GM18508 (cell line): Measurements from ENCODE around the gene BRD9.
A peak's percentile ranks its signal among the peaks of the same experiment; 100 is the strongest.
"Not testable (repeated sequence)": the region's sequence is repeated elsewhere in the genome, so short reads cannot be mapped to it uniquely, and the experiment has no call there.

Experiments used
- ATAC-seq: cut with Tn5 transposase; IDR thresholded peaks from one replicate; pipeline ENCODE4 v1.9.1; 2021; ENCODE audit warnings: moderate number of reproducible peaks; ENCODE audit not compliant: insufficient read depth, unreplicated experiment

Gene BRD9

DNA sequence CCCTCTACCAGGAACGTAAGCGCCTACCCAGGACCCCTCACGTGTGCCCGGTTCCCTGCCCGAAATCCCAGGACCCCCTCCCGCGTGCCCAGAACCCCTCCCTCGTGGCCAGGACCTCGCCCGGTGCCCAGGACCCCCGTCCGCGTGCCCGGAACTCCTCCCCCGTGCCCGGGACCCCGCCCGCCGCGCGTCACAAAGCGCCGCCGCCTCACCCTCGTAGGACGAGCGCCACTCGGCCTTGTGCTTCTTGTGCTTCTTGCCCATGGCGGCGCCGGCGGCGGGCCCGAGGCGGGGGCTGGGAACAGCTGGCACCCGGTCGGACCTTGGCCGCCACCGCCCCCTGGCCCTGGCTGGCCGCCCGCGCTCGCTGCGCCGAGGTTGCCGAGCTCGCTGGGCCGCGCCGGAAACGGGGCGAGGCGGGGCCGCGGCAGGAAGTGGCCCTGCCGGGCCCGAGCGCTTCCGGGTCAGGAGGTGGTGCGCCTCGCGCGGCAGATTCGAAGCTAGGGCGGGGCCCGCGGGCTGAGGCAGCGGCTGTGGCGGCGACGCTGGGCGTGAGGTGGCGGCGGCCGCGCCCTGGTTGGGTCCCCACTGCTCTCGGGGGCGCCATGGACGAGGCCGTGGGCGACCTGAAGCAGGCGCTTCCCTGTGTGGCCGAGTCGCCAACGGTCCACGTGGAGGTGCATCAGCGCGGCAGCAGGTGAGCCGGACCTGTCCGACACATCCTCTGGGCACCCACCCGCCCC is at the start of gene BRD9, which contains the start of gene TRIP13:
BRD9 (minus strand) TSS at position 408 of the 743 bp plus-strand sequence; CDS start at position 264, 144 bp downstream.
TRIP13 (plus strand) TSS at position 491 of the 743 bp plus-strand sequence; CDS start at position 606, 115 bp downstream.
- ATAC-seq = peak; percentile 84

DNA sequence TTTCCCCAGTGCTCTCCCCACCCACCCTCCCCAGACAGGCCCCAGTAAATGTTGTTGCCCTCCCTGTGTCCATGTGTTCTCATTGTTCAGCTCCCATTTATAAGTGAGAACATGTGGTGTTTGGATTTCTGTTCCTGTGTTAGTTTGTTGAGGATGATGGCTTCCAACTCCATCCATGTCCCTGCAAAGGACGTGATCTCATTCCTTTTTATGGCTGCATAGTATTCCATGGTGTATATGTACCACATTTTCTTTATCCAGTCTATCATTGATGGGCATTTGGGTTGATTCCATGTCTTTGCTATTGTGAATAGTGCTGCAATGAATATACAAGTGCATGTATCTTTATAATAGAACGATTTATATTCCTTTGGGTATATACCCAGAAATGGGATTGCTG is 48.1 kb upstream of the BRD9 start:
- ATAC-seq = not testable (repeated sequence)

DNA sequence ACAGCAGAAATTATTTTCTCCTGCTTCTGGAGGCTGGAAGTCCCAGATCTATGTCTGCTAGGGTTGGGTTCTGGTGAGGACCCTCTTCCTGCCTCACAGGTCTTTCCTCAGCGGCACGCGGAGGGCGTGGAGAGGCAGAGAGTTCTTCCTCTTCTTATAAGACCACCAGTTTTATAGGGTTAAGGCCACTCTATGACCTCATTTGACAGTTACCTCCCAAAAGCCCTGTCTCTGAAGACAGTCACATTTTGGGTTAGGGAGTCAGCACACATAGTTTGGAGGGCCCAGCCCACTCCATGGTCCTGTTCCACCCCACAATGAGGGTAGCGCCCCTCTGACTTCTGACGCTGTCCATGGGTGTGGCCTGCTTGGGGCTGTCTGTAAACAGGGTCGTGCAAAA is 46.8 kb upstream of the BRD9 start:
- ATAC-seq = no peak

DNA sequence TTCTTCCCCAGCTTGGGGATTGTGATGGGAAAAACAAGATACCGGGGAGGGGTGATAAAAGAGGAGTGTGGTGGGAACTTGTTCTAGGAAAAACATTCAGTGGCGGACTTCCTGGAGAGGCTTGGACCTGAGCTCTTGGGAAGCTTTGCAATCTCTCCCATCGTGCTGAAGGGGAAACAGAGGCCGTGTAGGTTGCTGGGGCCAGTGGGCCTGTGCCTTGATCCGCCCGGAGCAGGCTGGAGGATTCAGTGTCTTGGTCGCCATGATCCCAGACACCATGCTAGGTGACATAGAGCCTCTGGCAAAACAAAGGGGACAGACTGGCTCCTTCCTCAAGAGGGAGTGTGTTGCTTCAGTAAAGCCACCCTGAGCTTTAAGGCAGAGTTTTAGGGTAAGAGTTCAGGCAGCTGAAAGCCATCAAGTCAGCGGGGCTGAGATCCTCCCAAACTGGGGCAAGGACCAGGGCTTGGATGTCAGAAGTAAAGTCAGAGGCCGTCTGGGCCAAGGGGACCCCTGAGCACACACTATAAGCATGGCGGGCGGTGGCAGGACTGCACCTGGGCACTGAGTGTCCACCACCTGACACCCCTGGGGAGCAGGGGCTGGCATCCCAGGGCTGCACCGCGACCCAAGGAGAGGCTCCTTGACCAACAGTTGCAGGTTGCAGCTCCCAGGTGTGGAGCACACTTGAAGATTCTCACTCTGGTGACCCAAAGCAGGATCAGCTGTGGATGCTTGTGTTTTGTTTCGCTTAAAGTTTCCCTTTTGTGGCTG is 44.7 kb upstream of the BRD9 start:
- no peak for ATAC-seq

DNA sequence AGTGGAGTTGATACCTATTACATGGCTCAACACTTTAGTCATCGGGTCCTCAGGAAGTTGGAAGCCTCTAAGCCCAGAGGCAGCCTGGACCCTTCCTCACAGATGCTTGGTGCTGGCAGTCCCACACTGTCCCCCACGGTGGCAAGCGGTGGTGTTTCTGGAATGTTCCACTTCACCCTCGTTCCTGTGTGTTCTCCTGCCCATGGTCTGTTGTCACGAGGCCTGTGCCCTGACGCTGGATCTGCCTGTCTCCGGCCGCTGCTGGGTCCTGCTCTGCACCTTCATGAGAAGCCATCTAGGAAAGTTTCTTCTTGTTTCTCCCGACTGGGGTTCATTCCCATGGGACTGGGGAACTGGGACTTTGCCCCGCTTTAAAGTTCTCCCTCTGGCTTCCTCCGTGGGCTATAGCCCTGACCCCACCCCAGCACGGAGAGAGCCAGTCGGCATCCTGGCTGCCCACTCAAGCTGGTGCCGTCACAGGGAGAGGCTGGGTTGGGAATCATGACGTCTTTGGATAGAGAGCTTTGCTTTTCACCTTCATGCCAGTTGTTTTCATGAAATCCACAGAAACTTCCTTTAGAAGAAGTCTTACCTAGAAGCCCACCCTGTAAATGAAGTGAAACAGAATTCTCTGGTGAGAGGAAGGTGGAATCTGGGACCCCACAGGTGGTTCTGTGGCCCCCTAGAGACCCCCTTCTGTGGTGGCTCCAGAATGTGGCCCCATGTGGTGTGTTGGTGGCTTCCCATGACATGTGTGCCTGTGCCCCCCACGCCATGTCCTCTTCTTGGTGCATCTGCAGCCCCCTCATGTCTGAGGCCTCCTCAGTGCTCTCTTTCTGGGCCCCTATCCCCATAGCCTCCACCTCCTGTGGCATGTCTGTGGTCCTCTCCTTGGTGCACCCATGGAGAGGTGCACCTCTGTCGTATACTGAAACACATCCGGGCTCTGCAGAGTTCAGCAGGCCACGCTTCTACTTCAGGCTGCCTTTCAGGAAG is 43.8 kb upstream of the BRD9 start:
- no peak for ATAC-seq

DNA sequence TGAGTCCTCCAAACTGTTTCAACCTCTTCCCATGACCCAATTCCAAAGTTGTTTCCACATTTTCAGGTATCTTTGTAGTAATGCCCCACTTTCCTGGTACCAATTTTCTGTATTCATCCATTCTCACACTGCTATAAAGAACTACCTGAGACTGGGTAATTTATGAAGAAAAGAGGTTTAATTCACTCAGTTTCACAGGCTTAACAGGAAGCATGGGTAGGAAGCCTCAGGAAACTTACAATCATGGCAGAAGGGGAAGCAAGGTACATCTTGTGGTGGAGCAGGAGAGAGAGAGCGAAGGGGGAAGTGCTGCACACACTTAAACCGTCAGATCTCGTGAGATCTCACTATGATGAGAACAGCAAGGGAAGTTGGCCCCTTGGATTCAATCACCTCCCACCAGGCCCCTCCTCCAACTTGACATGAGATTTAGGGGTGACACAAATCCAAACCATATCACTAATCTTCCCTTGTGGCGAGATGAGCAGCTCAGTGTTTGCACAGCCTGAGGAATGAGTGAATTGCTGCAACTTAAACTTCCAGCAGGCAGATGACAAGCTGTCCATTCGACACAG is 43.0 kb upstream of the BRD9 start:
- ATAC-seq = no peak

DNA sequence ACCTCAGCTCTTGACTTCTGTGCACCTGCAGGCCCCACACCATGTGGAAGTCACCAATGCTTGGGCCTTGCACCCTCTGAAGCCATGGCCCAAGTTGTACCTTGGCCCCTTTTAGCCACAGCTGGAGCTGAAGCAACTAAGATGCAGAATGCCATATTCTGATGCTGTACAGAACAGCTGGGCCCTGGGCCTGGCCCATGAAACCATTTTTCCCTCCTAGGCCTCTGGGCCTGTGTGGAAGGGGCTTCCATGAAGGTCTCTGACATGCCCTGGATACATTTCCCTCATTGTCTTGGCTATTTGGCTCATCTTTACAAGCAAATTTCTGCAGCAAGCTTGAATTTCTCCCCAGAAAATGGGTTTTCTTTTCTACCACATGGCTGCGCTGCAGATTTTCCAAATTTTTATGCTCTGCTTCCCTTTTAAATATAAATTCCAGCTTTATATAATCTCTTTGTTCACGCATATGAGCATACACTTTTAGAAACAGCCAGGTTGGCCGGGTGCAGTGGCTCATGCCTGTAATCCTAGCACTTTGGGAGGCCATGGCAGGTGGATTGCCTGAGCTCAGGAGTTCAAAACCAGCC is 41.9 kb upstream of the BRD9 start:
- ATAC-seq = not testable (repeated sequence)

DNA sequence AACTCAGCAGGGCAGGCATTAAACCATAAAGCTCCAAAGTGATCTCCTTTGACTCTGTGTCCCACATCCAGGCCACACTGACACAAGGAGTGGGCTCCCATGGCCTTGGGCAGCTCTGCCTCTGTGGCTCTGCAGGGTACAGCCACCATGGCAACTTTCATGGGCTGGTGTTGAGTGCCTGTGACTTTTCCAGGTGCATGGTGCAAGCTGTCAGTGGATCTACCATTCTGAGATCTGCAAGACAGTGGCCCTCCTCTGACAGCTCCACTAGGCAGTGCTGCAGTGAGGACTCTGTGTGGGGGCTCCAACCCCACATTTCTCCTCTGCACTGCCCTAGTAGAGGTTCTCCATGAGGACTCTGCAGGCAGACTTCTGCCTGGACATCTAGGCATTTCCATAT is 41.4 kb upstream of the BRD9 start:
- ATAC-seq = not testable (repeated sequence)

DNA sequence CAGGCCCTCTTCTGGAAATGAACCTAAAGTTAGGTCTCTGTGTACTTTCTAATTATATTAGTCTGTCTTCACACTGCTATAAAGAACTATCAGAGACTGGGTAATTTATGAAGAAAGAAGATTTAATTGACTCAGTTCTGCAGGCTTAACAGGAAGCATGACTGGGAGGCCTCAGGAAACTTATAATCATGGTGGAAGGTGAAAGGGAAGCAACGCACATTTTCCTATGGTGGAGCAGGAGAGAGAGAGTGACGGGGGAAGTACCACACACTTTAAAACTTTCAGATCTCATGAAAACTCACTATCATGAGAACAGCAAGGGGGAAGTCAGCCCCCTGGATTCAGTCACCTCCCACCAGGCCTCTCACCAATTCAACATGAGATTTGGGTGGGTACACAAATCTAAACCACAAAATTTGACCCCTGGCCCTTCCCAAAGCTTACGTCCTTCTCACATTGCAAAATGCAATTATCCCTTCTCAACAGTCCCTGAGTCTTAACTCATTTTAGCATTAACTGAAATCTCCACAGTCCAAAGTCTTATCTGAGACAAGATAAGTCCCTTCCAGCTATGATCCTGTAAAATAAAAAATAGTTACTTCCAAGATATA is 40.8 kb upstream of the BRD9 start:
- no peak for ATAC-seq

DNA sequence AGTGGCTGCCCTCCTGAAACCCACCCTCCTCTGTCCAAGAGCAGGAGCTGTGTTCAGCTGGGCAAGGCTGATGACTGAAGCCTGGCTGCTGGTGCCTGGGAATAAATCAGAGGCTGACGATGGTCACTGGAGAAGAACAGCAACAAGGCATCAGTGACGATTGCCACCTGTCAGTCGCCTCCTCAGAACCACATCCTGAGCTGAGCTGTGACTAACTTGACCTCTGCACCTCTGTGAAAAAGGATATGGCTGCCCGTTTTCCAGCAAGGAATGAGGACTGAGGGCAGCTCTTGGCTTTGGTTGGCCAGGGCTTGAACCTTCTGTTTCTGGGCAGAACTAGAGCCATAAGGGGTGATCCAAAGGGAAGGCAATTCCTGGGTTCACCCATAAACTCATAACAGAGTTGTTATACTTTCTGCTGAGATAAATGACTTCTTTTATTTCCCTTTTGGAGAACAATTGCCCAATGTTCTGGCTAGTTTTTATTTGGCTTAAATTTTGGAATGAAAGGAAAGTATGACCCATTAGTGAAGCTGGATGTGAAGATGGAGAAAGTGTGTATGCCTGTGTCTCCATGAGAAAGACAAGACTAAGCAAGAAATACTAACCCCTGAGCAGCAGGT is 40.1 kb upstream of the BRD9 start:
- no peak for ATAC-seq

DNA sequence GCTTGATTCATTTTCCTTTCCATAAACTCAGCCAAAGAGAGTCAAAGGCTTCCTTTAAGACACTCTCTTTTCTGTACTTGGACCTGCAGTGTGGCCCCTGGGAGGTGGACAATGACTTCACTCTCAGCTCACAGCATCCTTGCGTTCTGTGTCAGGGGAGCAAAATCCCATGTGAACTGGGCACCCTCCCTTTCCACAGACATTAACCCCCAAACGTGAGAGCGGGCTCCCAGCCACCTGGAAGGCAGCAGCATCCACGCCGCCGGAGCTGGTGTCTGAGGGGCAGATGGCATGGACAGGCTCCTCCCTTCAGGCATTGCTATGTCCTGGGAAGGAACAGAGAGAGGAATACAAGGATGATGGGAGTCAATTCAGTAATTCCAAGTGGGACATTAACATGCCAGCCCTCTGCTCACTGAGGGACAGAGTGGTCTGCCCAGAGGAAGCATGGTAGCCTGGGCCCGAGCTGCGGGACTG is 39.6 kb upstream of the BRD9 start:
- ATAC-seq = no peak

DNA sequence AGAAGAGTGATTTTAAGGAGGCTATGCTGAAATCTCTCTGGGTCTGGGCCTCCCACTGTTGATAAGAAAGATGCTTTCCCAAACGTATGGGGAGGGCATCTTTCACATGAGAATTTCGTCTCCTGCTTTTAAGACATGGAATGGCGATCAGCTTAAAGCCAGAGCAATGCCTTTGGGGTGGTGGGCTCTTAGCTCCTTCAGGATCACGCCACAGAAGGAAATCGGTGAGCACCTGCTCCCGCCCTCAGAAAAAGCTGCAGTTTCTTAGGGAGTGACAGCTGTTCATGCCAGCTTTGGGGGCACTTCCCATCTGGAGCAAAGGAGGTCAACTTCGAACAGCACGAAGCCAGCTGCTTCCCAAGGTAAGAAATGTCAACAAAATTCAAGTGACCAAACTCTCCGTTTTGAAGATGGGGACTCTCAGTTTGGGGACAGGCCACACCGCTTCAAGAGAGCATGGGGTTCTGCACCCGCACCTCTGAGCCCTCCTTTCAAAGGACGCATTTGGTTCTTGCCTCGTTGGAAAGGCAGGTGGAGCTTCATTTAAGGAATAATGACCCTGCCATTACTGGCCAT is 39.1 kb upstream of the BRD9 start:
- no peak for ATAC-seq

DNA sequence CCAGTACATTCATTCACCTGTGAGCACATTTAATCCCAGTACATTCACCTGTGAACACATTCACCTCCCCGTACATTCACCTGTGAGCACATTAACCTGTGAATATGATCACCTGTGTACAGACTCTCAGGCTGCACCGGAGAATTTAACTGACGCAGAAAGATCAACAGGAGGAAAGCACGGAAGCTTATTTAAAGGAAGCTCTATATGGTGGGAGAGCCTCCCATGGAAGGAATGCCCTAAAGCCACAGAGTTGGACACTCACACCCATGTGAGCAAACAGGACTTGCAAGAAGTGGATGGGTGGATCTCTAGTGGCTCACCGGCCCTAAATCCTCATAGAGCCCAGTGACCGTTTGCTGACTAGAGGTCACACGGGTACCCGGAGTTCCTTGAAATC is 38.3 kb upstream of the BRD9 start:
- ATAC-seq = no peak

DNA sequence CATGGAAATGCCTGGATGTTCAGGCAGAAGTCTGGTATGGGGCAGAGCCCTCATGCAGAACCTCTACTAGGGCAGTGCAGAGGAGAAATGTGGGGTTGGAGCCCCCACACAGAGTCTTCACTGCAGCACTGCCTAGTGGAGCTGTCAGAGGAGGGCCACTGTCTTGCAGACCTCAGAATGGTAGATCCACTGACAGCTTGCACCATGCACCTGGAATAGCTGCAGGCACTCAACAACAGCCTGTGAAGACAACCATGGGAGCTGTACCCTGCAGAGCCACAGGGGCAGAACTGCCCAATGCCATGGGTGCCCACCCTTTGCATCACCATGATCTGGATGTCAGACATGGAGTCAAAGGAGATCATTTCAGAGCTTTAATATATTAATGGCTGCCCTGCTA is 37.0 kb upstream of the BRD9 start:
- ATAC-seq = no peak

DNA sequence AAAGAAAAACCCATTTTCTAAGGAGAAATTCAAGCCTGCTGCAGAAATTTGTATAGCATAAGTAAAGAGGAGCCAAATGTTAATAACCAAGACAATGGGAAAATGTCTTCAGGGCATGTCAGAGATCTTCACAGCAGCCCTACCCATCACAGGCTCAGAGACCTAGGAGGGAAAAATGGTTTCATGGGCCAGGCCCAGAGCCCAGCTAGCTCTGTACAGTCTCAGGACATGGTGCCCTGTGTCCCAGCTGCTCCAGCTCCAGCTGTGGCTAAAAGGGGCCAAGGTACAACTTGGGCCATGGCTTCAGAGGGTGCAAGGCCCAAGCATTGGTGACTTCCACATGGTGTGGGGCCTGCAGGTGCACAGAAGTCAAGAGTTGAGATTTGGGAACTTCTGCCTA is 36.6 kb upstream of the BRD9 start:
- ATAC-seq = not testable (repeated sequence)

DNA sequence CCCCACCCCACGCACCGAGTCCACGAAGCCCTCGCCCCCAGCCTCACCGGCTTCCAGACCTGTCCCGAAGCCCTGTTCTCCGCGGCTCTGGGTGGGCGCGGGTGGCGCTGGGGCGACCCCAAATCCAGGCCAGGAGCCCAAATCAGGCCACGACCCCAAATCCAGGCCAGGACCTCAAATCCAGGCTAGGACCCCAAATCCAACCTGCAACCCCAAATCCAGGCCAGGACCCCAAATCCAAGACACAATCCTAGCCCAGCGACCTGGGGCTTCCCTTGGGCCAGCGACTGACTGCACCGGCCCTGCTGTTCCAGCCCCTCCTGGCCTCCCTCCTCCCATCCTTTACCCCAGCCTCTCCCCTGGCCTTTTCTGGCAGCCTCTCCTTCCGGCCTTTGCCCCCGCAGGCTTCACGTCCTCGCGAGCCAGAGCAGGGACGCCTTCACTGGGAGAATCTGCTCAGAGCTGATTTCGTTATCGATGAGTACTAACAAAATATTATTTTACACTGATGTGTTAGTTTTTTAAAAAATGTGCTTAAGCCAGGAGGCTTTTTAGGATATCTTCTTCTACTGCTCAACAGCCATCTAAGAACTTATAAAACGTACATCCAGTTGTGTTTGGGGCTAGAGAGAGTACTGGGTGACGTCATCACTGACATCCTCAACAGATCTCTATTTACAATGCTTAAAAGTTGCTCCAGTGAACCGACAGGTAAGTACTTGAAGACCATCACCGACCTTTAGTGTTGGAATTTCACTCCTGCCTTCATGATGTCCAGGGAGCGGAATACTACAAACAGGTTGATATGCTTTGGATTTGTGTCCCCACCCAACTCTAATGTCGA is 34.8 kb upstream of the BRD9 start:
- no peak for ATAC-seq

DNA sequence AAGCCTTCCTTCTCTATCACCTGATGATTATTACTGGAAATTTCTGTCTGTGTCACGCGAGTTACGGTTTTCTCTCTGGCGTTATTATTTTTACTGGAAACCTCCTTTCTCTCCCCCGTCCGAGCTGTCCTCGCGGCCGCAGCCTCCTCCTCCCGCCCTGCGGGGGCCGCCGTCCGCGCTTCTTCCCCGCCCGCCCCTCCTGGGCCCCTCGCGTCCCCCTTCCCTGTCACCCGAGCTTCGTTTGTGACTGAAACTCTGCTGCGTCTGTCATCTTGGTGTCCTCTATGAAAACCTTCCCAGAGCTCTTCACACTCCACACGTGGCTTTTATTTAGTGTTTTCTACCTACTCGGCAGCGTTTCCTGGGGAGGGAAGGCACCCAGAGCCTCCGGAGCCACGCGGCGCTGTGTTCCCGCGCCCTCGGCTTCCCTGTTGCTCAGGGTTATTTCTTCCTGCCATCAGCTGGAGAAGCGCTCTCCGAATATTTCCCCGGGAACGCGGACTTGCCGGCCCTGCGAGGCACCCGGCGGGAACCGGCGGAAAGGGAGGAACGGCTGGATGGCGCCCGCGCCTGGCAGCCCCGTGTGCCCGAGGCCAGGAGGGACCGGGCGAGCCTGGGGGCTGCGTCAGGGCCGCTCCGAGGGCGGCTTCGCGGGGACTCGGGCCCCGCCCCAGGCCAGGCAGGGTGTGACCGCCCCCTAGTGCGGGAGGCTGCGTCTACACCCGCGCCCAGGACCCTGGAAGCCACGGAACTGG is 34.0 kb upstream of the BRD9 start:
- ATAC-seq = no peak
